GM12865 (cell line): ENCODE results near the gene COPZ1.

Experiments used
- DNase-seq: peaks from one replicate; pipeline ENCODE4 v3.0.0; 2010; ENCODE audit warnings: low read depth
- H3K4me3 ChIP-seq: 2 replicates; pipeline ENCODE4 v1.5.1; 2011; ENCODE audit warnings: mild to moderate bottlenecking, low read depth, low read length, control low read depth
- TF ChIP-seq, protein P1 (sequence below): IDR thresholded peaks from 2 replicates; pipeline ENCODE4 v1.5.1; 2011; ENCODE audit warnings: low read length, control low read depth, low read depth, inconsistent platforms; ENCODE audit not compliant: insufficient read depth; ENCODE audit errors: missing control alignments

COPZ1 gene

DNA sequence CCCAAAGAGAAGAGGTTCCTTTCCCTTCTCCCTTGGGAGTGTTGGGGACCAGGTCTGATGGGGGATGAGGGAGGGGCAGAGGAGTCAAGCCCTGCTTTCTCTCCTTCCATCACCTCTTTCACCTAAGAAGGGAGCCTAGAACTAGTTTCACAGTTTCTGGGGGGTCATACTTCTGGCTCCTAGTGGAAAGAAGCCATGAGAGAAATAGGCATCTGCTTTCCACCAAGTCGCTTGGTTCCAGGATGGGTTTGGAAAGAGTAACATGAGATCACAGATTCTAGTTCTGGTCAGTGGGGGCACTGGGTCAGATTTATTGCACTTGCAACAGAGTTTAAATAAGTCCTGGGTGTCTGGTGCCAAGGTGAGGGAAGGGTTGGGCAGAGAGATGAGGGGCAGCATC is 70.1 kb downstream of the COPZ1 start:
- TF ChIP-seq, protein P1, sequence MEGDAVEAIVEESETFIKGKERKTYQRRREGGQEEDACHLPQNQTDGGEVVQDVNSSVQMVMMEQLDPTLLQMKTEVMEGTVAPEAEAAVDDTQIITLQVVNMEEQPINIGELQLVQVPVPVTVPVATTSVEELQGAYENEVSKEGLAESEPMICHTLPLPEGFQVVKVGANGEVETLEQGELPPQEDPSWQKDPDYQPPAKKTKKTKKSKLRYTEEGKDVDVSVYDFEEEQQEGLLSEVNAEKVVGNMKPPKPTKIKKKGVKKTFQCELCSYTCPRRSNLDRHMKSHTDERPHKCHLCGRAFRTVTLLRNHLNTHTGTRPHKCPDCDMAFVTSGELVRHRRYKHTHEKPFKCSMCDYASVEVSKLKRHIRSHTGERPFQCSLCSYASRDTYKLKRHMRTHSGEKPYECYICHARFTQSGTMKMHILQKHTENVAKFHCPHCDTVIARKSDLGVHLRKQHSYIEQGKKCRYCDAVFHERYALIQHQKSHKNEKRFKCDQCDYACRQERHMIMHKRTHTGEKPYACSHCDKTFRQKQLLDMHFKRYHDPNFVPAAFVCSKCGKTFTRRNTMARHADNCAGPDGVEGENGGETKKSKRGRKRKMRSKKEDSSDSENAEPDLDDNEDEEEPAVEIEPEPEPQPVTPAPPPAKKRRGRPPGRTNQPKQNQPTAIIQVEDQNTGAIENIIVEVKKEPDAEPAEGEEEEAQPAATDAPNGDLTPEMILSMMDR, result no peak
- H3K4me3 ChIP-seq, result no peak overlapping the region
- DNase-seq, result no peak

DNA sequence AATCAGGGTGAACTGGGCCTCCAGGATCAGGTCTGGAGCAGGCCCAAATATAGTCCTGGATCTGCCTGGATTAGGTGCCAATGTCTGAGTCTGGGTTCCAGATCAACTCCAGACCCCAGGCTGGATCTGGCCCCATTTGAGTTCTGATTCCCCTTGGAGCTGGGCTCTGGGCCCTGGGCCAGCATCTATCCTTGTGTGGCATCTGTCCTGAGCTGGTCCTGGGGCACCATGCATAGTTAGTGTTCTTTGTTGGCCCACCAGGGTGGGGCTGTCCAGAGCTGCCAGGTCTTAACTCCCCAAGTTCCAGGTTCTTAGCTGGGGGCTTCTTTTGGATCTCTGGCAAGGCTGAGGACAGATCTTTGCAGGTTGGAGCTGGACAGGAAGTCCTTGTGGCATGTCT is 70.6 kb downstream of the COPZ1 start:
- H3K4me3 ChIP-seq, result no peak overlapping the region
- no peak for DNase-seq
- TF ChIP-seq, protein P1, result no peak

DNA sequence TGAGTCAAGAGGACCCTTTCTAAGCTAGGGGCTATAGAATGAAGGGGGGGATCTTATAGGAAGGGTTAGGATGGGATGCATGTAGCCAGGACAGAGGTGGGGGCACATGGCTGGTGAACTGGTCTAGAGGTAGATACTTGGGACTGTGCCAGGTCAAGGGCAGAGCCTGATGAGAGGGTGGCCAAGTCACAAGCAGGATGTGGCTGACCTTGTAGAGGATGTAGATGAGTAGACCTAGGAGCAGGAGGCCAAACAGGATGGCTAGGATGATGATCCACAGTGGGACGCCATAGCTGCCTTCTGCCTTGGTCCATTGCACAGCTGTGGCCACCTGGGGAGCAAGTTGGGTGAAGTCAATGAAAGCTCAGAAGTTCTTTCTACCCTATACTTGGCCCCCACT is 72.2 kb downstream of the COPZ1 start:
- no peak overlapping the region for H3K4me3 ChIP-seq
- peak; percentile 31 for DNase-seq
- TF ChIP-seq, protein P1, result no peak

DNA sequence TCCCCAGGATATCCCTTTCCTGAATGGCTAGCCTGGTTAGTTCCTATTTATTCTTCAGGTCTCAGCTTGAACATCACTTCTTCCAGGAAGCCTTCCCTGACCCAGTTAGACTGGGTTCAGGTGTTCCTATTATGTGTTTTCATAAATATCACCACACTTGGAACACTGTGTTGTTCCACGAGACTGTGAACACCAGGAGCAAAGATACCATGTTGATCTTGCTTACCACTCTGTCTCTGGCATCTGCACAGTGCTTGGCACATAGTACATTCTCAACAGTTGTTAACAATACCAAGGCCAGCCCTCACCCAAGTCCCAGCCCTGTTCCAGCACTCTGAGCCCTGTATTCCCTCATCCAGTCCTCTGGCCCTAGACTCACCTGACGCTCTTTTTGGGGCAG is 73.3 kb downstream of the COPZ1 start:
- H3K4me3 ChIP-seq, result no peak overlapping the region
- TF ChIP-seq, protein P1, result no peak
- no peak for DNase-seq

DNA sequence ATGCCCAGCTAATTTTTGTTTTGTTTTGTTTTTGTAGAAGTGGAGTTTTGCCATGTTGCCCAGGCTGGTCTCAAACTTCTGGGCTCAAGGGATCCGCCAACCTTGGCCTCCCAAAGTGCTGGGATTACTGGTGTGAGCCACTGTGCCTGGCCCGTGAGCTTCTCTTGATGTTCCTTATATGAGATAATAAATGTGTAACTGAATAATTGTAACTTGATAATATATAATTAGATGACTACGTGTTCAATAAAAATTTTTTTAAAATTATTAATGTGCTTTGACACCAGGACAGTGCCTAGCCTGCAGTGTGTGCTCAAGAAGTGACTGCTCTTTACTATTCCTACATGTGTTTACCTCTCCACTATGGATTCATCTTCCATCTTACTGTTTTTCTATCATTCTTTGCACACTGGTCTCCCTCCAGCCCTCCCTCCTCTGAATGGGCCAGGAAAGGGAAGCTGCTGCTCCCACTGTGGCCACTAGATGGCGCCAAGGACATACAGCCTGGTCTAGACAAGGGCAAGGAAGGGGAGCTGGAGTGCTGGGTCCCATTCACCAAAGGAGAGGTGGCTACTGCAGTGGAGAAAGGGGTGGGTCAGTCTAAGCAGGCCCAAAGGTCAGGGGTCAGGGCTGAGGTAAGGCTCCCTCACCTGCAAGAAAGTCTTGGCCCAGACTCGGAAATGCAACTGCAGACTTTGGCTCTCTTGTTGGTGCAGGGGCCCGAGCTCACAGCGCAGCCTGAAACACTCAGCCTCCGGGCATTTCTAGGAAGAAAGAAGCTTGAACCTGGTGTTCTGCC is 74.3 kb downstream of the COPZ1 start:
- peak; percentile 83 for DNase-seq
- no peak overlapping the region for H3K4me3 ChIP-seq
- TF ChIP-seq, protein P1, result peak; percentile 99

DNA sequence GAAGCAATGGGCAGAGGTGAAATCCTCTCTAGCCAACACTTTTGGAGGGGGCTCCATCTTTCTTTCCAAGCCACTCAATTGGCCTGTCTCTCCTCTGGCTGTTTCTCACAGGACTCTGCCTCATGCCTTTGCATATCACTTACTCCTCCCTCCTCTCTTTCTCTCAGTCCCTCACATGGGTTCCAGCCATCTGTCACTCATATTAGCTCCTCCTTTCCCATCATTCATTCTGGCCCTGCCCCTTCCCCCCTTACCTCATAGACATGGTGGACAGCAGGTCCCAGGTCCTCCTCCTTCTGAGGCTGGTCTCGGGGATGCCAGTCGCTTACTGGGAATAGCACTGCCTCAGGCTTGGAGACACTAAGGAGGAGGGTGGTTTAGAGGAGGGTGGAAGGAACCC is 76.2 kb downstream of the COPZ1 start:
- no peak for DNase-seq
- no peak overlapping the region for H3K4me3 ChIP-seq
- TF ChIP-seq, protein P1, result no peak
